Pancreas (tissue), 10 donors: ENCODE measurements around the gene PER1. TPM values are rescaled to one million over a fixed set of nuclear protein-coding genes. Genes with fewer than 3 reads are reported as not detected.
"Not testable (repeated sequence)": the region's sequence is repeated elsewhere in the genome, so short reads cannot be mapped to it uniquely, and the experiment has no call there.

Experiments used
- ATAC-seq, 4 donors: fragments of 200-7000 bp; cut with Tn5 transposase; one replicate each; pipeline versions ENCODE4 v1.8.0 to v1.9.1; 2020; ENCODE audit warnings: mild to moderate bottlenecking in 4 of 4, moderate library complexity in 4 of 4
- DNase-seq, 6 donors: peaks; one replicate each; pipeline ENCODE4 v3.0.0-alpha.2; 2020
- FAIRE-seq: peaks from 2 replicates; lab custom pipeline; 2012; peaks lifted over from hg19 to GRCh38; lab: Jason Lieb, UNC
- H3K27ac ChIP-seq, 4 donors: fragments of 200-600 bp; sonication (generic); 1 replicate in 3 of 4; 2 replicates in 1 of 4; pipeline versions ENCODE4 v1.5.0 to v1.8.0; 2020
- H3K27me3 ChIP-seq, 4 donors: fragments of 200-600 bp; one replicate each; pipeline ENCODE4 v1.8.0; 2021
- H3K36me3 ChIP-seq, 3 donors: fragments of 200-600 bp; sonication (generic) in 1 of 3; one replicate each; pipeline versions ENCODE4 v1.5.0 to v1.8.0; 2020 to 2021
- H3K4me1 ChIP-seq, 3 donors: fragments of 200-600 bp; one replicate each; pipeline ENCODE4 v1.8.0; 2021
- H3K4me3 ChIP-seq, 4 donors: fragments of 200-600 bp; sonication (generic) in 2 of 4; one replicate each; pipeline versions ENCODE4 v1.5.0 to v1.8.0; 2020 to 2021
- H3K9me3 ChIP-seq, 4 donors: fragments of 200-600 bp; one replicate each; pipeline ENCODE4 v1.8.0; 2021
- CTCF ChIP-seq, 4 donors: fragments of 200-600 bp; sonication (generic) in 3 of 4; IDR thresholded peaks; one replicate each; pipeline versions ENCODE4 v1.5.0 to v1.8.0; 2021; ENCODE audit warnings: antibody characterized with exemption in 4 of 4
- whole genome bisulfite sequencing, 2 donors: extraction: QIAGEN DNeasy Blood & Tissue Kit; methylation state at CpG; one replicate each; pipeline ENCODE4 v1.1.7; 2013; 5-methylcytosine and 5-hydroxymethylcytosine counted together
- intact Hi-C, 3 donors: fragments of 100-400 bp; cut with DNase I; formaldehyde crosslinking; loops; one replicate each; pipeline versions ENCODE4 v1.11.1 to v1.14.2; 2022
- polyA plus RNA-seq, 2 donors: library from polyadenylated mRNA; stranded (reverse); fragments of 200-250 nt; gene quantifications; one replicate each; pipeline ENCODE4 v1.2.3, GENCODE V29; 2013
- total RNA-seq, 6 donors: library from RNA; stranded (reverse); fragmentation: NEBNext Ultra II Directional in 4 of 6; extraction: Animal tissue kit (Norgen Biotek cat#: 25700) in 4 of 6; gene quantifications; one replicate each; pipeline versions ENCODE4 v1.2.1 to v1.2.4, GENCODE V29; 2021 to 2023
- donor health status: healthy with polysubstance abuse.
- donor health status: DM: no; HTN: no; CAD: no; lungs with moderate emphysema.
- donor health status: DM: no; HTN: no; CAD: no.
- donor health status: control.
- donor health status: control.
- donor health status: Bipolar disorder and iron deficiency.
- donor health status: DM: yes; HTN: yes; CAD: no.
- donor health status: DM: no; HTN: no; CAD: no.
- donor health status: DM: no; HTN: no; CAD: no.
- donor health status: DM: yes; HTN: yes; CAD: no.

PER1 gene
- total and polyA plus RNA-seq, 8 donors = 17.5 to 158 (median 95.1) TPM

DNA sequence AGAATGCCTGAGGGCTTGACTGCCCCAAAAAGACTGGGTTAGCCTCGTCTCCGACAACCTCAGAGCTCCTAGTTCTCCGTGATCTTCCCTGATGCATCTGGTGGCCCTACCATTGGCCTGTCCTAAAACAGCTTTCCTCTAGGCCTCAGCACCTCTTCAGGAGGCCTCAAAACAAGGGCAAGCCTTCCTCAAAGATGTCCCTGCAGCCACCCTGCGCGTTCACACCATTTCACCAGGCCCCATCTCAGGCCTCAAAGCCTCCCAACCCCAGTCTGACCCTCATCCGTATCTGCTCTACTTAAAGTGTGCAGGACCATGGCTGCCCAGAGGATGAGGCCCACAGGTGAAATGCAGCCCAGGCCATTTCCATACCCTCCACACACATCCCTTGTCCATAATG, 41.3 kb downstream of the PER1 start:
- H3K9me3 ChIP-seq = no peaks in the 10 kb centered on the region
- WGBS, 2 donors = 86 to 90% methylated on average over 6 of the region's 6 CpGs
- no peak for FAIRE-seq
- H3K27ac ChIP-seq = no peak overlapping the region
- DNase-seq = peak in 1 of 6 donors; percentile 20
- H3K4me1 ChIP-seq = peaks cover 0 to 4% (median 0%) of the 10 kb centered on the region in 3 donors
- intact Hi-C loops = loop anchor here in 1 of 3 donors (10.0 kb wide), 1 partner anchor 46 kb away; no protein-coding TSS in a partner anchor
- no peak for TF ChIP-seq CTCF (IDR thresholded peaks at IDR 0.05)
- no peak for ATAC-seq
- H3K27me3 ChIP-seq = peaks cover 0 to 3% (median 0%) of the 10 kb centered on the region in 4 donors
- no peak overlapping the region for H3K4me3 ChIP-seq
- no peaks in the 10 kb centered on the region for H3K36me3 ChIP-seq

DNA sequence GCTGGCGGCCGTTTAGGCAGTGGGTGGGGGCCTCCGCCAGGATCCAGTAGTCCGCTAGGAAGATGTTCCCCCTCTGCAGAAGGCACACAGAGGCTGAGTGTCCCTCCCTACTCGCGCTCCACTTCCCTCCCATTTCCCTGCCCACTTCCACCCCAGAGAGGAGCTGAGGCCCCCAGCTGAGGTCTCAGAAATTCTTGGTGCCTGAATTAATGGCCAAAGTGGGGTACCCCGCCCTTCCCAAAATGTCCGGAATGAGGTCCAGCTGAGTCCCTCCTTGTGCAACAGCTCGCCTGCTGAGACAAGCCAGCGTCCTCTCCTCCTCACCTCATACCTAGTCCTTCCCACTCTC, 41.8 kb downstream of the PER1 start:
- peaks cover 0 to 3% (median 0%) of the 10 kb centered on the region in 4 donors for H3K27me3 ChIP-seq
- DNase-seq = no peak
- peaks cover 0 to 4% (median 0%) of the 10 kb centered on the region in 3 donors for H3K4me1 ChIP-seq
- no peak overlapping the region for H3K27ac ChIP-seq
- no peaks in the 10 kb centered on the region for H3K36me3 ChIP-seq
- TF ChIP-seq CTCF (IDR thresholded peaks at IDR 0.05) = no peak
- WGBS, 2 donors = 10% methylated on average over 10 of the region's 10 CpGs
- ATAC-seq = no peak
- H3K9me3 ChIP-seq = no peaks in the 10 kb centered on the region
- intact Hi-C loops = loop anchor here in 1 of 3 donors (10.0 kb wide), 1 partner anchor 46 kb away; no protein-coding TSS in a partner anchor
- FAIRE-seq = no peak
- H3K4me3 ChIP-seq = peak overlapping the region in 2 of 4 donors; percentile 43 to 49

GRCh38 chr17:8109661-8110455, 42.3 kb downstream of the PER1 start:
- H3K4me3 ChIP-seq = peak overlapping the region in 3 of 4 donors; percentile 31 to 49 (median 43)
- peaks cover 0 to 4% (median 0%) of the 10 kb centered on the region in 3 donors for H3K4me1 ChIP-seq
- WGBS, 2 donors = 9 to 12% methylated on average over 59 to 63 of the region's 63 CpGs
- H3K36me3 ChIP-seq = no peaks in the 10 kb centered on the region
- H3K27me3 ChIP-seq = no peaks in the 10 kb centered on the region
- no peak for FAIRE-seq
- intact Hi-C loops = loop anchor here in 1 of 3 donors (10.0 kb wide), 1 partner anchor 45 kb away; no protein-coding TSS in a partner anchor
- ATAC-seq = peak; percentile 93 to 99 (median 94)
- no peaks in the 10 kb centered on the region for H3K9me3 ChIP-seq
- TF ChIP-seq CTCF (IDR thresholded peaks at IDR 0.05) = peak; percentile 88 to 92 (median 90)
- H3K27ac ChIP-seq = no peak overlapping the region
- DNase-seq = peak; percentile 63 to 94 (median 82)

DNA sequence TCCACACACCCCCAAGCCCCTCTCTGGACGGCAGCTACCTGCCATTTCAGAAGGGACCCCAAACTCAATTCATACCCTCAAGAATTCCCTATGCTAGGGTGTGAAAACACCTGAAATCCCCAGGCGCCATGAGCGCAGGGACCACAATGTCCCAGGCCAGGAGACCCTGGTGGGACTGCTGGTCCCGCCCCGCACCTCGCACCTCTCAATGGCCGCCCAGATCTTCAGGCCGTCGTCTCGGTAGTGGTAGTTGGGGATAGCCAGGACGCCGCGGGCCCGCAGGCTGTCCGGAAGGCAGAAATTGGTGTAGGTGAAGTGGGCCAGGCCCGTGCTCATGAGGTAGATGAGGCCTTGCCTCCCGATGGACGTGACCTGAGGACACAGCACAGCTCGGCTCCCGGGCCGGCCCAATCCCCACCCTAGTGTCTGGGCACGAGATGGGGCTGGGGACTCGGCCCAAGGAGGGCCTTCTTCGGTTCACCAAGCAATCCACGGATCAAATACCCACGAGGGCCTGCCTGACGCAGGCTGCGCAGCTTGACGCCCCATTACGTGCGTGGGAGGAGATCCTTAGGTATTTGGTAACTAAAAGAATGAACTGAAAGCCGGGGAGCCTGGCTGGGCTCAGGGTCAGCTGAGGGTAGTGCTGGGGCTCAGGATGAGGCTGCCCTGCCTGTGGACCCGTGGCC, 43.1 kb downstream of the PER1 start:
- H3K9me3 ChIP-seq = no peaks in the 10 kb centered on the region
- TF ChIP-seq CTCF (IDR thresholded peaks at IDR 0.05) = no peak
- DNase-seq (peak in 1 of 6 donors; percentile 74), ATAC-seq (no peak), FAIRE-seq (no peak)
- H3K27ac ChIP-seq = no peak overlapping the region
- intact Hi-C loops = no loop called here
- H3K36me3 ChIP-seq = no peaks in the 10 kb centered on the region
- H3K27me3 ChIP-seq = no peaks in the 10 kb centered on the region
- no peak overlapping the region for H3K4me3 ChIP-seq
- 87 to 92% methylated on average over 33 of the region's 33 CpGs for WGBS, 2 donors
- peaks cover 0 to 4% (median 0%) of the 10 kb centered on the region in 3 donors for H3K4me1 ChIP-seq

GRCh38 chr17:8106980-8107379, 45.2 kb downstream of the PER1 start:
- H3K4me1 ChIP-seq, H3K27ac ChIP-seq, ATAC-seq, H3K4me3 ChIP-seq, H3K9me3 ChIP-seq, intact Hi-C loops, H3K27me3 ChIP-seq, H3K36me3 ChIP-seq, FAIRE-seq: not testable (repeated sequence)
- 77 to 91% methylated on average over 4 of the region's 4 CpGs for WGBS, 2 donors
- DNase-seq = peak in 1 of 6 donors; percentile 12
